ENCODE measurements around the gene TMEM240.

Gene TMEM240

DNA sequence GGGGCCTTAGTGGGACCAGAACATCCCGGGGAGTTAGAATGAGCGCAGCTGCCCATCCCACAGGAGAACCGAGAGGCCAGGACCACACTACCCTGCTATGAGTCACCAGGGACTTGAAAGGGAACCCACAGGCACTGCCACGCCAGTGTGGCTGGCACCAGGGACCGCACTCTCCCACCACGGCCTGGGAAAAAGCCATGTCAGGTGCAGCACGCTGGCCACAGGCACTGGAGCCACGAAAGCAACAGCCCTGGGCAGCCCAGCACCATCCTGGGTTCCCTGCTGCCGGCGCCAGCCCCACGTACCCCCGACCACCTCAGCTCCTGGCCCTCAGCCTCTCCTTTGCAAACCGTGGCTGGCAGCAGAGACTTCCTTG, 14.1 kb upstream of the TMEM240 start:
- TF ChIP-seq CTCF (IDR thresholded peaks at IDR 0.05), result no peak

- TF ChIP-seq CTCF (IDR thresholded peaks at IDR 0.05), result no peak
Observed at GRCh38 chr1:1553821-1554494, 13.5 kb upstream of the TMEM240 start.

- no peak for TF ChIP-seq CTCF (IDR thresholded peaks at IDR 0.05)
Observed at GRCh38 chr1:1552263-1552639, 11.8 kb upstream of the TMEM240 start.

DNA sequence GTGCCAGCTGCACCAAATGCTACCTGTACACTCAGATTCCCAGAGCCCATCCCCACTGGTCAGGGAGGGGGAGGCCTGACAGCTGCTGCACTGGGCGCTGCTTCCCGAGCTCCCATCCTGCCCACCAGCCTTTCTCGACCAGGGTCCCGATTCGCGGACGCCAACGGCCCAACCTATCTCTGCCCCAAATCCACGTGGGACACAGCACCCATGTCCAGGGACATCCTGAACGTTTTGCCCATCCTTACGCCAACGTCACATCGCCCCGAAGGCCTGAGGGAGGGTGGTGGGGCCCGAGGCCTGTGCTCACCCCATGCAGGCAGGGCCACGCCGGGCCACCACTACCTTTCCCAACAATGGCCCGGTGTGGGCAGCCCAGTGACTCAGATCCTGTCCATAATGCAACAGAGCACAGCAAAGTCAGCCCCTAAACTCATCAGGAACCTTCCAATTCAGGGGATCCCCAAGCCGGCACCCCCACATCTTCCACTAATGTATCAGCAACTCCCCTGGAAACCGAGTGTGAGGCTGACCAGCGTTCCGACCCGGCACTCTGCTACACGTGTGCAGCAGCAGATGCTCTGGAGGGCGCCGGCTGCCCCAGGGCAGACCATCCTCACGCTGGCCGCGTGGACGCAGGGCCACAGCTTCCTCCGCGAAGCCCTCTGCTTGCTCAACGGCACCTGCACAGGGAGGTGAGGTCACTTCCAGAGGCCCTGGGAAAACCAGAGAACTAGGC, 11.3 kb upstream of the TMEM240 start:
- TF ChIP-seq CTCF (IDR thresholded peaks at IDR 0.05), result no peak

GRCh38 chr1:1550591-1551432, 10.4 kb upstream of the TMEM240 start:
- TF ChIP-seq CTCF (IDR thresholded peaks at IDR 0.05), result peak; percentile 10; the same call in 1 of the 2 replicates

- TF ChIP-seq CTCF (IDR thresholded peaks at IDR 0.05), result no peak
Observed at GRCh38 chr1:1550087-1550486, 9.7 kb upstream of the TMEM240 start.

DNA sequence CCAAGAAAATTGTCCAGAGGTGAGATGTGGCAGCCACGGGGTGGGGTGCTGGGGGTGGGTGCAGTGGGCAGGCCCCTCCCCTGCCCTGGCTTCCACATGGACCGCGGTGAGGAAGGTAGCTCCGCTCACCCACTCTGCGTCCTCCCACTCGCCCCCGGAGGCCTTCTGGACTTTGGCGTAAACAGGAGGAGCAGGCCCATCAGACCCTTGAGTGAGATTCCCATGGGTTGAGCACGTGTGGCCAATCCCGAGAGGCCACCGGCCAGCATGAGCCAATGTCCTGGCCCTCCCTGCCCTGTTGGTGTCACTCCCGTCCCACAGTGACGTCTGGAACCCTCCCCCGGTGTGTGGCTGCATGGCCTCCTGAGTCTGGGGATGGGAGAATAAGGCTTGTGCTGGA, 8.2 kb upstream of the TMEM240 start:
- no peak for TF ChIP-seq CTCF (IDR thresholded peaks at IDR 0.05)
